ENCODE measurements around the gene EXOC4.

DNA sequence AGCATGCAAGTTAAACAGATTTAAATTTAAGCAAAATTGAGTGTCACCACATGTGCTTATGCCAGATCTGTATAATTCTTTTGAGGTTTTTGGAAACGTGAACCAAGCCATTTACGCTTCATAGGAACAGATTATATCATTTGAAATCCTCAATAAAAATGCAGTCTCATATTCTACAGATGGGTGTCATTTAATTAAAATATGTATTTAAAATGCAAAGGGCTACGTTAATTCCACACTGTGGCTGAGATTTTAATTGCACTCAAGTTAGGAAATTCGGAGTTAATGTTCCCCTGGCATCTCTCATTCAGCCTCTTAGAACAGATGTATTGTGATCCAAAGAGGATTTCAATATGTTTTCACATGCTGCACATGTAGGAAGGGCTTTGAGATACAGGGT is 709.8 kb downstream of the EXOC4 start:
- TF ChIP-seq, protein P1, sequence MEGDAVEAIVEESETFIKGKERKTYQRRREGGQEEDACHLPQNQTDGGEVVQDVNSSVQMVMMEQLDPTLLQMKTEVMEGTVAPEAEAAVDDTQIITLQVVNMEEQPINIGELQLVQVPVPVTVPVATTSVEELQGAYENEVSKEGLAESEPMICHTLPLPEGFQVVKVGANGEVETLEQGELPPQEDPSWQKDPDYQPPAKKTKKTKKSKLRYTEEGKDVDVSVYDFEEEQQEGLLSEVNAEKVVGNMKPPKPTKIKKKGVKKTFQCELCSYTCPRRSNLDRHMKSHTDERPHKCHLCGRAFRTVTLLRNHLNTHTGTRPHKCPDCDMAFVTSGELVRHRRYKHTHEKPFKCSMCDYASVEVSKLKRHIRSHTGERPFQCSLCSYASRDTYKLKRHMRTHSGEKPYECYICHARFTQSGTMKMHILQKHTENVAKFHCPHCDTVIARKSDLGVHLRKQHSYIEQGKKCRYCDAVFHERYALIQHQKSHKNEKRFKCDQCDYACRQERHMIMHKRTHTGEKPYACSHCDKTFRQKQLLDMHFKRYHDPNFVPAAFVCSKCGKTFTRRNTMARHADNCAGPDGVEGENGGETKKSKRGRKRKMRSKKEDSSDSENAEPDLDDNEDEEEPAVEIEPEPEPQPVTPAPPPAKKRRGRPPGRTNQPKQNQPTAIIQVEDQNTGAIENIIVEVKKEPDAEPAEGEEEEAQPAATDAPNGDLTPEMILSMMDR (IDR thresholded peaks at IDR 0.05; ENCODE audit: low read length), result no peak
- TF ChIP-seq EZH2 (IDR thresholded peaks at IDR 0.05; ENCODE audit: borderline replicate concordance, low read length), result no peak

Data from OCI-LY1 (cell line).